Cerebellar nuclear complex (tissue), 1 donor: ENCODE results near the gene PIP5KL1.

Experiments
- DNase-seq, 2 experiments: peaks; one replicate each; lab custom pipeline; 2025; lab: John Stamatoyannopoulos, UW

Gene PIP5KL1

DNA sequence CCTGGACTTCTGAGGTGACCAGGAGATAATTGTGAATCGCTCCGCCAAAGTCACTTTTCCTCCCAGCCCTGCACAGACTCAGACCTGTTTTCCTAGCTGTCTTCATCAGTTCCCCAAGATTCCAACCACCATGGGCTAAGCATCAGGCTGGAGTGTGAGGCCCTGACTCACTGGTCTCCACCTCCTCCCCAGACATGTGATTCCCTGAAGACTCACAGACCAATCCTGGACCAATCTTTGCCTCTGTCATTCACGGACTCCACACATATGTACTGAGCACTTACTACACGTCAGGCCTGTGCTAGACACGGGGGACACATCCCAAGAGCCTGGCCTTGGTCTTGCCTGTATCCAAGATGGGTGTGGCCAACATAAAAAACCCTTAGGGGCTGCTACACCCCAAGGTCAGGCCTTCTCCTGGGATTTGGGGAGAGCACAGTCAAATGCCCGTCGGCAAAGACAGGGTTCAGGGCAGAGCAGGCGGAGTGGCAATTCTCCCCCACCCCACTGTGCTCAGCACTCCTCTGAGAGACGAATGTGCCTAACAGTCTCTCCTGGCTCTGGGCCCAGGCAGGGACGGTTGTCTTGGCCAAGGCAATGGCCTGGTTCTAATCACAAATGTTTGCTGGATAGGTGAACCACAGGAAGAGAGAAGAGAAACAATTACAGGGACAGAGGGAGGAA, 38.3 kb upstream of the PIP5KL1 start:
- peak; percentile 63 to 70 for DNase-seq

DNA sequence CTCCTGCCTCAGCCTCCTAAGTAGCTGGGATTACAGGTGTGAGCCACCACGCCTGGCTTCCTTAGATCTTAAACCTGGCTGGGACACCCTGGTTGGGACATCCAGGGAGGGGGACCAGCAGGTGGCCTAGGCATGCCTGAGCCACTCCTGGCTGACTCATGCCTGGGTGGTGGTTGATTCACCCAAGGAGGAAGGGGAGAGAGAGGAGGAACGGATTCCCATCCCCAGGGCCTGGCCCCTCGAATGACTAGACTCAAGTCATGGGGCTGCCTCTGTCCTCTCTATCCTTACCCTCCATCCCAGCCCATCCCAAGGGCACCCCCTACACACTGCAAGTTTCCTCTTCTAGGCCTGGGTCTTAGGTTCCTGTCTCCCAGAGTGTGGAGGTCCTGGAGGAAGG, 37.5 kb upstream of the PIP5KL1 start:
- DNase-seq, result no peak

DNA sequence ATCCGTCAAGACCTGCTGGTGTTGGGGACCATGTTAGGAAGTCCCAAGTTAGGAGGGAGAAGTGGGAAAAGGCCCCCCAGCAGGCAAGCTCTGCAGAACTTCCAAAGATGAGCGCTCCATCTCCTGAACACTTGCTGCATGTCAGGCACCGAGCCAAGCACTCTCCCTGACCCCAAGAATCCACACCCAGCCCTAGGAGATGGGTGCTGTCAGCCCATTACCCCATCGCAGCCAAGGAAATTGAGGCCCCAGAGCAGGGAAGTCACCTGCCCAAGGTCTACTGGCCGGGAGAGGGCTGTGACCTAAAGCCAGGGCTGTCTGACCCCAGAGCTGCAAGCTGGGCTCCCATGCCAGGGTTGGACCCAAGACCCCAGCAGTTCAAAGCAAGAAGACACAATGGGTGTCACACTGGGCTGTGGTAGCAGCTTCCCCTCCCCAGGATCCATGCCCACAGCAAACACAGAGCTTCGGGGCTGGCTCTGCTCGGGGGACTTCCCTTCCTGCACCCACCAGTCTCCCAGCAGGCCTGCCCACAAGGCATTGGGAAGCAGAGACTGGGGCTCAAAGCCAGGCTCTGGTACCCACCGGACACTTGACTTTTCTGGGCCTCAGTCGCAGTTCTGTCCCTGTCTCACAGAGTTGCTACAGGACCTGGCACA, 36.7 kb upstream of the PIP5KL1 start:
- DNase-seq, result no peak

DNA sequence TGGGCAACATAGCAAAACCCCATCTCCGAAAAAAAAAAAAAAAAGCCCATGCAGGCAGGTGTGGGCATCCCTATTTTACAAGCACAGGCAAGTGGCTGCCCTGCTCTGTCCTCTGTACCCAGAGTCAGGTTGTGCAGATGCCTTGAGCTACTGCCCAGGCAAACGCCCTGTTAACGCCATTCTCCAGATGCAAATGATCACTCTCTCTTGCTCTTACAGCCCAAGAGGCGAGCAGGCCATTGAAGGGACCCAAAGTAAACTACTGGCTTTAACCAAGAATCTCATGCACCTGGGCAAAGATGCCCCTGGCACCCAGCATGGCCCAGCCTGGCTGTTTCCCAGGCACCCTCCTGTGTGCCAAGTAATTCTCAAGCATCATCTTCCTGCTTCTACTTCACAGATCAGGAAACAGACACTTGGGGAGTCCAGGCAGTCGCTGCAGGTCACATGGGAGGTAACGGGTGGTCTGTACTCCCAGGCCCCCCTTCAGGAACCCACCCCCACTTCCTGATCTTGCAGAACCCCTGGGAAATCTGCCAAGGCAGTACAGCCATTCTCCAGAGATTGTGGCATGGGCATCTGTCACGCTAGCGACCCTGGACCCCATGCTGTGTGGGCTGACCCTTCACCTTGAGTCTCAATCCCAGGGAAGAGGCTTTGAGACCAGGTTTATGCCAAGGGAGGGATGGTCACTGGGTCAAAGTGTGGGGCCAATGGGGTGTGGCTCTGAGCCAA, 36.0 kb upstream of the PIP5KL1 start:
- DNase-seq, result no peak

DNA sequence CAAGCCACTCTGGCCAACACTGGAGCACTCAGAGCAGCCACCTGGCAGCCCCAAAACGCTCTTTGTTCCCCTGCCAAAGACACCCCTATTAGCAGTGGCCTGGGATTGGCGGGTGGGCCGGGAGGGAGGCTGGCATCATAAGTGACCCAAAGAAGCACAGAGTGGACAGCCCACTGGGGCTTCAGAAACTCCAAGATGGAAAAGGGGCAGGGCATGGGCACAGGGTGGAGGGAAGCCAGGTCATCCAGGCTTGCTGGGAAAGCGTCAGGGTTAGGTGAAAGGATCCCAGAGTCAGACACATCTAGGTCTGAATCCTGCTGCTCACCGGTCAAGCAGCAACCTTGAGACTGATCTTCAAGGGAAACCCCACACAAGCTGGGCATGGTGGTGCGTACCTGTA, 35.4 kb upstream of the PIP5KL1 start:
- DNase-seq, result no peak

DNA sequence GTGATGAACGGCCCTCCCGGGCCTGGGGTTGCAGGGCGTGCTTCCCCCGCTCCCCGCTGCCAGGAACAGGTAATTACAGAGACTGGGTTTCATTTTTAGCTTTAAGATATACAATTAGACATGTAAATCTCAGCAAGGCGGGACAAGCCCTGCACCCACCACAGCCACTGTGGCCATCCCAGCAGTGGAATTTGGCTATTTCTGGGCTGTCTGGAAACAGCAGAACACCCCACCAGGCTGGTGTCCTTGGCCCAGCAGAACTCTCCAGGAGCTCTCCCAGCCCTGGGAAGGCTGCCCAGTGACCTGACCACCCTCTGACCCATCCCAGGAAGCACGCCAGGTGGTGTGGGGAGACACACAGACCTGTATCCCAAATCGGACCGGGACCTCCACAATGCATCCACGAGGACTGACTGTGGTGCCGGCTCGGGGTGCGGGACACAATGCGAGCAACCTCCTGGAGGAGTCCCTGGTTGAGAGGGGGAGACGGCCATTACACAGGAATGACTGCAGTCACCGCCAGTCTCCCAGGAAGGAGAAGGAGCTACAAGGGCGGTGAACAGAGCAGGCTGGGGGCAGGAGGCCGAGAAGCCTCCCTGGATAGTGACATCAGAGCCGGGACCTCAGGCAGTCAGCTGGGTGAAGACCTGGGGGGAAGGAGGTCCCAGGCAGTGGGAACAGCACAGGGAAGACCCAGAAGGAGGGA, 32.9 kb upstream of the PIP5KL1 start:
- DNase-seq, result no peak

DNA sequence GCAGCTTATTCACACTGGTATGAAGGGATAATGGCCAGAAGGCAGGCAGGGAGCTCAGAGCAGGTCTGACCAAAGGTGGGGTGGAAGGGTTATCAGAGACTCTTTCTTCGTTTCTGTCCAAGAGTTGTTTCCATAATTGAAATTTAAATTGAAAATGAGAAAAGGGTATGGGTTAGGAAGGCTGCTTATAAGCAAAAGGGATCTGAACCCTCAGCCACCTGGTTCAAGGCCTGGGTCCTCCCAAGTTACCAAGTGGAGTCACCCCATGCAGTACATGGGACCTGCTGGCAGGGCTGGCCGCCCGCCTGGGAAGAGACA, 32.4 kb upstream of the PIP5KL1 start:
- no peak for DNase-seq

DNA sequence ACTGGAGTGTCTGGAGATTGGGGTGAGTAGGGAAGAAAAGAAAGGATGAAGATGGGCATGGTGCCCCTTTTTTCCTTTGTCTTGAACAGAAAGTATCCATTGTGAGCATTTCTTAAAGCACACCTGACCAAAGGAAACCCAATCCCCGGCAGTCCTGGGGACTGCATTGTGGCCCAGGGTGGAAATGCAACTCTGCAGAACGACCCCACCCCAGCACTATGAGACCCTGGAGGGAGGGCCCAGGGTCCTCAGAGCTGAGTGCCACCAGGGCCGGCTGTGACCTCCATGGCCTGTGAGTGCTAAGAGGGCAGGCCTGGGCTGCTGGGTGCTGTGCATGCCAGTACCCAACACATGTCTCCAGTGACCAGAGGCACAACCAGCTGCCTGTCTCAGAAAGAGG, 31.7 kb upstream of the PIP5KL1 start:
- no peak for DNase-seq

DNA sequence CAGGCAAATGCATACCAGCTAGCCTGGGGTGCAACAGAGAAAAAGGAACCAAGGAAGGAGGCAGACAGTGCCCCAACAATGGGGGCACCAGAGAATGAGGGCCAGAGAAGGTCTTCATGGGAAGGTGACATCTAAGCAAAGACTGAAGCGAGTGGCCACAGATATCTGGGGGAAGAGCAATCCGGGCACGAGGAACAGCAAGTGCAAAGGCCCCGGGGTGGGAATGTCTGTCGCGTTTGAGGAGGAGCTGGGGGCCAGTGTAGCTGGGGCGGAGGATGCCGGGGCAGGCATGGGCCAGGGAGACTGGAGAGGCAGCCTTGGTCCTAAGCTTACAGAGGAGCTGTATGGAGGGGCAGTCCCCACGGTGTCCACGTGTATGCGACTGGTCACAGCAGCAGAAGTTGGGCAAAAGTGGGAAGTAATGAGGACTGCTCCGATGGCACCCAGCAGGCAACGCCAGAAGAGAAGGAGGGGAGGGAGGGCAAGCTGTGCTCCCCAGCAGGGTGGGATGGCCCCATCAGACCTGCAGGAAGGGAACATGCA, 31.1 kb upstream of the PIP5KL1 start:
- no peak for DNase-seq

DNA sequence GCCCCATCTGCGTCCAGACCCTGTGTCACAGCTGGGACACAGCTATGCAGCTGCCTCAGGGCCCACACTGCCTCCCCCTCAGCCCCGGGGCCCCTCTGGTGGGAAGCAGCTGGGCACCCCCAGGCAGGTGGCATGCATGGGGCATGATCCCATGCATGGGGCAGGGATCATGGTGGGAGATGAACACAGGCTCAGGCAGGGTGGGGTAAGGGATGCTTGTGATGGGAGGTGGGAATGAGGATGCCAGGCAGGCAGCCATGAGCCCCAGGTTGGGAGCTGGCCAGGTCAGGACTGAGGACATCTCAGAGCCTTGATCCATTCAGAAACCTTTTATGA, 30.5 kb upstream of the PIP5KL1 start:
- no peak for DNase-seq

DNA sequence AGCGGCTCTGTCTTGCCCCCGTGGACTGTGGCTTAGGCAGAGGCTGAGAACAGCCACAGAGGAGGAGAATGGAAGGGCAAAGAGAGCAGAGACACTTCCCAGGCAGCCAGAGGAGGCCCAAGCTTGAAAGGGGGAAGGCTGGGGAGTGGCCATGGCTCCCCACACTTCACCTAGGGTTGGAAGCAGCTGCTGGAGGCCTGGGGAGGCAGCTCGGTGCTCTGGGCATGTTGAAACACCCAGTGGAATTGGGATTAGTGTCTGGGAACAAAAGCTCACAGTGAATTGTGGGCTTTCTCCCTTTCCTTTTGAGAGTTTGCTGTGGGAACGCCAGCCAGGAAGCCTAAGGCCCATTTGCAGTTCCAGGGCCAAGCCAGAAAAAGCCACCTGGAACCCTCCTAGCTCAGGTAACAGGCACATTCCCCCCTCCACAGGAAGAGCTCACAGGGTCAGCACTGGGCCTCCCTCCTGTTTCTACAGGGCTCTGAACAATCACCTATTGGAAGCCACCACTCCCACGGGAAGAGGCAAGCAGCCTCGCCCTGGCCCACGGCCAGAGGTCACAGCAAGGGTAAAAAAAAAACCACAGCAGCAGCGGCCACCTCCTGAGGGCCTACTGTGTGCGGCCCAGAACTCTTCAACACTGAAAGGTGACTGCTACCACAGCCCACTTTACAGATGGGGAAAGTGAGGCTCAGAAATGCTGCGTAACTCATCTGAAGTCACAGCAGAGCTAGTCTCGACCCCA, 30.0 kb upstream of the PIP5KL1 start:
- DNase-seq, result no peak

DNA sequence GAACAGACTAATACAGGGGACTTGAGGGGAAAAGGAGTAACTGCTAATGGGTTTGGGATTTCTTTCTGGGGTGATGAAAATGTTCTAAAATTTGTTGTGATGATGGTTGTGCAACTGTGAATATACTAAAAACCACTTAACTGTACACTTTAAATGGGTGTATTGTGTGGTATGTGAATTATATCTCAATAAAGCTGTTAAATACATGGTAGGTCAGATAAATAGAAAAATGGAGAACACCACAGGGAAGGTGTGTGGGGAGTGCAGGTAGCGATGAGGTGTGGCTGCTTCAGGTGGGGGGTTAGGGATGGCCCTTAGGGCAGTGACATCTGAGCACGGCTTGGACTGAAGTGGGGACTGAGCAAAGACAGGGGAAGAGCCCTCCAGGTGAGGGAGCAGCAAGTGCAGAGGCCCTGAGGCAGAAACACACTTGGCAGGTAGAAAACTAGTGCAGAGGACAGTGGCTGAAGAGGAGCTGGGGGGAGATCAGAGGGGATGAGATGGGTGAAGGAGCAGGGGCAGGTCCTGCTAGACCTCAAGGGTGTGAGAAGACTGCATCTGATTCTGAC, 29.3 kb upstream of the PIP5KL1 start:
- no peak for DNase-seq

DNA sequence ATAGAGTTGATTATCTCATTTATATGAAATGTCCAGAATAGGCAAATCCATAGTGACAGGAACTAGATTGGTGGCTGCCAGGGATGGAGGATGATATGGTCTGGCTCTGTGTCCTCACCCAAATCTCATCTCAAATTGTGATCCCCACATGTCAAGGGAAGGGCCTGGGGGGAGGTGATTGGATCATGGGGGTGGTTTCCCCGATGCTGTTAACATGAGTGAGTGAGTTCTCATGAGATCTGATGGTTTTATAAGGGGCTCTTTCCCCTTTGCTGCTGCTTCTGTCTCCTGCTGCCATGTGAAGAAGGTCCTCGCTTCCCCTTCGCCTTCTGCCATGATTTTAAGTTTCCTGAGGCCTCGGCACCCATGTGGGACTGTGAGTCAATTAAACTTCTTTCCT, 28.8 kb upstream of the PIP5KL1 start:
- DNase-seq, result no peak

DNA sequence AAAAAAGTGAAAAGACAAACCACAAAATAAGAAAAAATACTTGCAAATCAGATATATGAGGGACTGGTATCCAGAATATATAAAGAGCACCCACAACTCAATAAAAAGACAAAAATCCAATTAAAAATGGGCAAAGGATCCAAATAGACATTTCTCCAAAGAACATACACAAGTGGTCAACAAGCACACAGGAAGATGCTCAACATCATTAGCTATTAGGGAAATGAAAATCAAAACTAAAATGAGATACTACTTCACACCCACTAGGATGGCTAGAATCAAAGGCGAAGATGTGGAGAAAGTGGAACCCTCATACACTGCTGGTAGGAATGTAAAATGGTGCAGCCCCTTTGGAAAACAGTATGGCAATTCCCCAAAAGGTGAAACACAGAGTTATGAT, 28.2 kb upstream of the PIP5KL1 start:
- no peak for DNase-seq

DNA sequence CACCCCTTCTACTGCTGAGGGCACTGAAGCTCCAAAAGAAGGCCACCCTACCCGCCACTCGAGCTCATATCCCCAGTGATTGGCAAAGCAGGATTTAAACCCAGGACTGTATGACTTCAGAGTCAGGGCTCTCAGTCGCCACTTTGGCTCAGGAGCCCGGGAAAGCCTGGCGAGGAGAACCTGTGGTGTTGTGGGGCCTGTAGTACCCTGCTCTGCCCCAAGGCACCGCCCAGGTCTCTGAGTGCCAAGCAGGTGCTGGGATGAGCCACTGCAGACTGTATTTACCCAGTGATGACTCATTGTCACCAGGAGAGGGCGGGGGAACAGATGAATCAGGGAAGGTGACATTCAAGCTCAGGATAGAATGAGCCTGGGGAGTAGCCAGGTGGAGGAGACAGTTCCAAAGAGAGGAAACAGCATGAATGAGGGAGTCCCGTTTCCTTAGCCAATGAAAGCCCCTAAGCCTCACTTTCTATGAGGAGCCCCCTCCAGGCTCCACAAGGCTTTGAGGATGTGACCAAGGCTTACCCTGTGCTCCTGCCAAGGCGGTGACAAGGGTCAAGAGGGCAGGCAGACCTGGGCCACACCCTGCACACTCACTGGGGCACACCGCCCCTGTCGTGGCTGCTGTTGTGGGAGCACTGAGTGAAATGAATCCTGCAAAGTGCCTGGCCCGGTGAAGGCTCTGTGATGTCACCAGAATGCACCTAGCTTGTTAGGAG, 24.9 kb upstream of the PIP5KL1 start:
- DNase-seq, result peak in 1 of 2 experiments; percentile 83

DNA sequence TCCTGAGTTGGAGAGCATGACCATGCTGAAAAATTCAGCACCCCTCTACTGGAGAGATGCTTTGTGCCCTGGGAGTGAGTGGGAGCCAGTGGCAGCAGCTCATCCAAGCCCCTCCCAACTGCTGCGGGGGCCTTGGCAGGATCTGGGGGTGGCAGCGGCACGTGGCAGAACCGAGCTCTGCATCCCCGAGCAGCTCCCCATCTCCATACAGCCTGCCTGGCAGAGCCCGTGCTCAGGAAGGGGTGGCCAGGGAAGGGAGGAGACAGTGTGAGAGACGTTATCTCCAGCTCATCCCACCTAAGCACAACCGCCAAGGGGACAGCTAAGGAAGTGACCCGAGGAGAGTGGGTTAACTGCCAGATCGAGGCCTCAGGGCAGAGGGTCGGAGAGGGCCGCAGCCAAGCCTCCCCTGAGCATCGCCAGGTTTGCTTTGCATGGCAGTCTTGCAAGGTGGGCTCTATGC, 24.3 kb upstream of the PIP5KL1 start:
- DNase-seq, result no peak

DNA sequence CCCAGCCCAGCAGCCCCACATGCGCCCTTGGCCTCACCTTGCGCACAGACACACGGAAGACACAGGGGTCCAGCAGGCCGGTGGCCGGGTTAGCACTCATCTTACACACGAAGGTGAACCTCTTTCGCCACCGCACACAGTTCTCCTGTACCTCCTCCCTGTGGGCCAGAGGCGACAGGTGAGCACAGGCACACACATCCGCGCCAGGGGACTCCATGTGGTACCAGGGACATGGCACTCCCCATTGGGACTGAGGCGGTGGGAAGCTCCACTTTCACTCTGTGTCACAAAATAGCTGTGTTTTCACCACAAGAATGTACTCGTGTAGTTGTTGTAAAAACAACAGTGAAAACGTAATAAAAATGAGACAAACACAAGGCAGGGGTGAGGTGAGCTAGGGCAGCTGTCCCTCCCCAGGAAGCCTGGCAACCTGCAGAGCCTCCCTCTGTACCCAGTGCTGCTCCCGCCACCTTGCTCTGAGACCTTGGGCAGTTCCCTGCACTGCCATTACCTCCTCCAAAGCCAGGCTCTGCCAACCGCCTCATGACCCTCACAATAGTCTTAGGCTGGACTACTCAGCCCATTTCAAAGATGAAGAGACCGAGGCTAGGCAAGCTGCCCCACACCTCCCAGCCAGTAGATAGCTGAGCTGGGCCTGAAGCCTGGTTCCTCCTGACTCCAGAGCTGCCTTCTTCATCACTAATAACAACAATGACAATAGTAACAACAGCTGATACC, 23.4 kb upstream of the PIP5KL1 start:
- no peak for DNase-seq

DNA sequence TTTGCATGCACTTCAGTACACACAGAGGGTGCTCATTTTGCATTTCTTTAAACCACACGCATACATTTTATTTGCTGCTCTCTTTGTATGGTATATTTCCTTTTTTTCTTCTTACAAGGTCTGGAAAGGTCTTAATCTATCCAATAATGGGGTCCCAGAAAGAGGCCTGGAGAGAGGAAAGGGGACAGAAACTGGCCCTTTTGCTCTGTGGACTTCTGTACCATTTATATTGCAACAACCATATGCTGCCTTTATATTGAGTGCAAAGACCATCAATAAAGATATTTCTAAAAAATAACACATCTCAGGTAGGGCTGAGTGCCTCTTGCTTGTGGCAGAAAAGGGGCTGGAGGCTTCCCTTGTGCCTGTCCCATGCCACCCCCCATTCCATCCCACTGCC, 22.6 kb upstream of the PIP5KL1 start:
- DNase-seq, result no peak

DNA sequence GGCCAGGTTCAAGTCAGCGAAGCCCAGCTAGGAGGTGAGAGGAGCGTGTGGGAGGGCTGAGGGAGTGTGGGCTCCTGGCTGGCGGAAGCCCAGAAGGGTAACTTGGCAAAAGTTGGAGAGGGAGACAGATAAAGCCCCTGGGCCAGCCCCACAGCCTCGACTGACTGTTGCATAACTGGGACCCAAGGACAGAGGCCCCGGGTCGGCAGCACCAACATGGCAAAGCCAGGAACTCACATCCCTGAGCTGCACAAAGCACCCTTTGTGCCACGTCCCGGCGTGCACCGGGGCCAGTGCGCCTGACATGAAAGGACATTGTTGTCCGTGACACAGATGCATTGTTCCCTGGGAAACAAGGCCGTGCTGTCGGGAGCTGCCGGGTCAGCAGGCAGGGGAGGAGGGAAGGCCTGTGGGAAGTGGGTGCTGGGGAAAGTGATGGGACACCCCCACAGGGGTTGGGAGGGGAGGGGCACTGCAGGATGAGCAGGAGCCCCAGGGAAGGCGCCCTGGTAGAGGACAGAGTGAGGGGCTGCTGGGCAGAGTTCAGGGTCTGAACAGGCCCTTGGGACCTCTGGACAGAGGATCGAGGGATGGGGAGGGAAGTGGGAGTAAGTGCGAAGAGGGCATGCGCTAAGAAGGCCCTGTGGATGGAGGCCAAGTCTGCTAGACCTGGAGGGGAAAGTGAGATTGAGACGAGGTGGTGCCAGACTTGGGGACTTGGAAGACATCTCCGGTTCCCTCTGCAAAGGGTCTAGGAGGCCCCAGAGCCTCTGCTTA, 20.1 kb upstream of the PIP5KL1 start:
- no peak for DNase-seq
